Neural cell (in vitro differentiated cells): Measurements from ENCODE around the gene KIF5B. TPM values are rescaled to one million over a fixed set of nuclear protein-coding genes. Genes with fewer than 3 reads are reported as not detected.

Source experiments
- H2AFZ ChIP-seq: fragments of 200-600, 300-800 bp; sonication (generic), shearing (Covaris generic); 2 replicates; pipeline ENCODE4 v1.6.0; 2014; ENCODE audit warnings: low read depth, mild to moderate bottlenecking, antibody characterized with exemption, low read length, moderate library complexity
- H3F3A ChIP-seq: fragments of 200-600 bp; shearing (Covaris generic); 2 replicates; pipeline ENCODE4 v1.6.1; 2016; ENCODE audit warnings: mild to moderate bottlenecking, moderate library complexity, mixed read lengths, antibody characterized with exemption, low read length; ENCODE audit not compliant: insufficient read depth, poor library complexity, severe bottlenecking
- H3K27ac ChIP-seq: fragments of 200-600, 300-800 bp; sonication (generic), shearing (Covaris generic); 2 replicates; pipeline ENCODE4 v1.5.1; 2014; ENCODE audit warnings: mild to moderate bottlenecking, low read length, moderate library complexity
- H3K27me3 ChIP-seq: fragments of 300-800, 200-600 bp; sonication (generic), shearing (Covaris generic); 2 replicates; pipeline ENCODE4 v1.6.0; 2014; ENCODE audit warnings: mild to moderate bottlenecking, low read depth, low read length, moderate library complexity; ENCODE audit not compliant: insufficient read depth
- H3K36me3 ChIP-seq: fragments of 300-800, 200-600 bp; sonication (generic), shearing (Covaris generic); 2 replicates; pipeline ENCODE4 v1.5.1; 2014; ENCODE audit warnings: mild to moderate bottlenecking, antibody characterized with exemption, low read length, moderate library complexity; ENCODE audit not compliant: insufficient read depth
- H3K4me2 ChIP-seq: fragments of 300-800, 200-600 bp; sonication (generic), shearing (Covaris generic); 2 replicates; pipeline ENCODE4 v1.6.0; 2014; ENCODE audit warnings: mild to moderate bottlenecking, low read length
- H3K4me3 ChIP-seq: fragments of 300-800, 200-600 bp; sonication (generic), shearing (Covaris generic); 2 replicates; pipeline ENCODE4 v1.5.1; 2014; ENCODE audit warnings: mild to moderate bottlenecking, low read length, moderate library complexity
- H3K79me2 ChIP-seq: fragments of 200-600 bp; shearing (Covaris generic); replicated peaks from 2 replicates; pipeline ENCODE4 v1.6.0; 2014; ENCODE audit warnings: mild to moderate bottlenecking, low read length, moderate library complexity; ENCODE audit not compliant: insufficient read depth
- H3K9ac ChIP-seq: fragments of 300-800, 200-600 bp; sonication (generic), shearing (Covaris generic); 2 replicates; pipeline ENCODE4 v1.6.1; 2016; ENCODE audit warnings: mild to moderate bottlenecking, low read length, mixed read lengths
- H3K9me2 ChIP-seq: fragments of 200-600 bp; shearing (Covaris generic); 2 replicates; pipeline ENCODE4 v1.6.1; 2016; ENCODE audit warnings: mild to moderate bottlenecking, low read length, mixed read lengths; ENCODE audit not compliant: insufficient read depth
- H3K9me3 ChIP-seq: fragments of 200-600, 300-800 bp; sonication (generic), shearing (Covaris generic); 2 replicates; pipeline ENCODE4 v1.6.1; 2016; ENCODE audit warnings: mild to moderate bottlenecking, mixed run types, low read length, moderate library complexity, mixed read lengths
- H4K20me1 ChIP-seq: fragments of 200-600 bp; shearing (Covaris generic); 2 replicates; pipeline ENCODE4 v1.6.1; 2016; ENCODE audit warnings: mild to moderate bottlenecking, mixed run types; ENCODE audit not compliant: insufficient read depth
- CTCF ChIP-seq: fragments of 450-650 bp; IDR thresholded peaks from 2 replicates; pipeline ENCODE4 v1.5.1; 2014; ENCODE audit warnings: antibody characterized with exemption, mild to moderate bottlenecking, moderate library complexity; ENCODE audit not compliant: poor library complexity, severe bottlenecking
- EP300 ChIP-seq: fragments of 450-650 bp; conservative IDR thresholded peaks from 2 replicates; pipeline ENCODE4 v1.6.1; 2014; ENCODE audit warnings: antibody characterized with exemption, mild to moderate bottlenecking, moderate library complexity; ENCODE audit not compliant: poor library complexity, severe bottlenecking
- EZH2 ChIP-seq: fragments of 200-600, 300-800 bp; shearing (Covaris generic), sonication (generic); IDR thresholded peaks from 2 replicates; pipeline ENCODE4 v1.6.1; 2014; ENCODE audit warnings: antibody characterized with exemption, low read length, borderline replicate concordance, mild to moderate bottlenecking; ENCODE audit not compliant: insufficient read depth, poor library complexity, severe bottlenecking
- MXI1 ChIP-seq: fragments of 450-650 bp; conservative IDR thresholded peaks from 2 replicates; pipeline ENCODE4 v1.6.1; 2014; ENCODE audit warnings: antibody characterized with exemption, mild to moderate bottlenecking; ENCODE audit not compliant: poor library complexity, severe bottlenecking
- POLR2AphosphoS5 ChIP-seq: IDR thresholded peaks from 2 replicates; pipeline ENCODE4 v1.6.1; 2012
- RAD21 ChIP-seq: fragments of 450-650 bp; conservative IDR thresholded peaks from 2 replicates; pipeline ENCODE4 v1.6.1; 2014; ENCODE audit warnings: antibody characterized with exemption, mild to moderate bottlenecking, moderate library complexity
- REST ChIP-seq: IDR thresholded peaks from 2 replicates; pipeline ENCODE4 v1.6.1; 2012; ENCODE audit warnings: borderline replicate concordance
- SMC3 ChIP-seq: fragments of 450-650 bp; conservative IDR thresholded peaks from 2 replicates; pipeline ENCODE4 v1.6.1; 2014; ENCODE audit warnings: antibody characterized with exemption, mild to moderate bottlenecking, moderate library complexity; ENCODE audit not compliant: poor library complexity
- TAF1 ChIP-seq: IDR thresholded peaks from 2 replicates; pipeline ENCODE4 v1.6.1; 2012; ENCODE audit warnings: low read depth
- polyA plus RNA-seq: library from polyadenylated mRNA; depleted of rRNA; stranded (reverse); fragments of >200 nt; gene quantifications from 2 replicates; pipeline ENCODE4 v1.2.3, GENCODE V29; 2014

KIF5B gene
- polyA plus RNA-seq, 1 donor from 2014 or later = 96.3 TPM

- Histone ChIP-seq H4K20me1 (no peaks in the 10 kb centered on the region), H3K79me2 (peaks cover 42% of the 10 kb centered on the region), H3K4me3 (no peak overlapping the region), H3K9me3 (no peaks in the 10 kb centered on the region), H3K27ac (no peak overlapping the region), H2AFZ (no peak overlapping the region), H3K9me2 (no peaks in the 10 kb centered on the region), H3K4me2 (no peak overlapping the region), H3K9ac (no peak overlapping the region), H3F3A (no peaks in the 10 kb centered on the region), H3K36me3 (peaks cover 31% of the 10 kb centered on the region), H3K27me3 (no peaks in the 10 kb centered on the region)
- TF ChIP-seq EZH2 = no peak
- no peak for TF ChIP-seq SMC3
- TF ChIP-seq POLR2AphosphoS5 = no peak
- no peak for TF ChIP-seq TAF1
- TF ChIP-seq REST = no peak
- no peak for TF ChIP-seq RAD21
- no peak for TF ChIP-seq MXI1
- no peak for TF ChIP-seq EP300
- no peak for TF ChIP-seq CTCF
These were observed 17.4 kb downstream of the KIF5B start for GRCh38 chr10:32038777-32039176.

- Histone ChIP-seq H3K9ac (no peak overlapping the region), H3K9me2 (no peaks in the 10 kb centered on the region), H2AFZ (no peak overlapping the region), H3K4me2 (no peak overlapping the region), H3K36me3 (peaks cover 37% of the 10 kb centered on the region), H3K79me2 (peaks cover 27% of the 10 kb centered on the region), H3K9me3 (no peaks in the 10 kb centered on the region), H3K27ac (no peak overlapping the region), H3K4me3 (no peak overlapping the region), H3K27me3 (no peaks in the 10 kb centered on the region), H3F3A (no peaks in the 10 kb centered on the region), H4K20me1 (no peaks in the 10 kb centered on the region)
- TF ChIP-seq EP300 (no peak), SMC3 (no peak), POLR2AphosphoS5 (no peak), REST (no peak), MXI1 (no peak), TAF1 (no peak), EZH2 (no peak), CTCF (no peak), RAD21 (no peak)
These were observed 19.3 kb downstream of the KIF5B start for GRCh38 chr10:32036922-32037321.
